ENCODE results near the gene NOS1AP.

Gene NOS1AP

DNA sequence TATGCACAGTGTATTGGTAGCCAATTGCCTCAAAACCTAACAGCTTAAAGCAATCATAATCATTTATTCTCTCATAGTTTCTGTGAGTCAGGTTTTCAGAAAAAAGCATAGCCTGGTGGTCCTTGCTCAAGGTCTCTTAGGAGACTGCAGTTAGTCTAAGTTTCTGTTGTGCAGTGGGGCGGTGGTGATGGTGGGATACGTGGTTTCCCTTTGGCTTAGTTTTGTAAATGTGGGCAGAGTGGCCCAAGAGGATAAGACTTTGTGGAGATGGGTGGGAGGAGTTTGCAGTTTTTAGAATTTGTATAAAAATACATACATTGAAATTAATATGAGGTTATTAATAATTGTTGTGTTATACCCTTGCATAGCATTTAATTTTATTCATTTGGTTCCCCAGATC is 68.6 kb downstream of the NOS1AP start:
- DNase-seq (ENCODE audit: low read depth in 2 of 2), result no peak

DNA sequence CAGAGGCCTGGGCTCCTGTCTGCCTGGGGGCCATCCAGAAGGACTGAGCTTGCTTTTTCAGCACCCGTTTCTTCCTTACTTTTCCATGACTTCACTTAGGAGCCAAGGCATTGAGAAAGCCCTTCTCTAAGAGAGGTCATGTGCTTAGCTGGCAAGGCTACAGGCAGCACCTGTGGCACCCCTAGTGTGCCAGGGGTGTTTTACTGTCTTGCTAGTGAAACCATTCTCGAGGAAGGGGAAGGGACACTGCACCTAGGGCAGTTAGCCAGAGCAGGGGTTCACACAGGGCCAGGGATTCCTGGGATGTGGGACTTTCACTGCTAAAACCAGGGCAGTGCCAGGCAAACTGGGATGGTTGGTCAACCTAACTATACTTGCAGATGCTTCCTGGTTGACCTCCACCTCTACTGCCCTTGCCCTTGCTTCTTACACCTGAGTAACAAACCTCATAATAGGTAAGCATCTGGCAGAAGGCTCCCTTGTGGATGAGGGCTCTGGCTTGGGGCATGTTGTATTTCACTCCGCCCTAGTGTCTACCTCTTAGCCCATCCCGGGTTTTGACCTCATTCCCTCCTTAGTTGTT is 69.2 kb downstream of the NOS1AP start:
- no peak for DNase-seq (ENCODE audit: low read depth in 2 of 2)

- no peak for DNase-seq (ENCODE audit: low read depth in 2 of 2)
Measured at GRCh38 chr1:162139211-162139610, 69.7 kb downstream of the NOS1AP start.

GRCh38 chr1:162141281-162142054 is 72.0 kb downstream of the NOS1AP start:
- DNase-seq (ENCODE audit: low read depth in 2 of 2), result no peak

GRCh38 chr1:162142968-162143367 is 73.5 kb downstream of the NOS1AP start:
- no peak for DNase-seq (ENCODE audit: low read depth in 2 of 2)

GRCh38 chr1:162144268-162144667 is 74.8 kb downstream of the NOS1AP start:
- no peak for DNase-seq (ENCODE audit: low read depth in 2 of 2)

- DNase-seq (ENCODE audit: low read depth in 2 of 2), result no peak
Measured at GRCh38 chr1:162144853-162145252, 75.4 kb downstream of the NOS1AP start.

- no peak for DNase-seq (ENCODE audit: low read depth in 2 of 2)
Measured at GRCh38 chr1:162145280-162145965, 75.9 kb downstream of the NOS1AP start.

DNA sequence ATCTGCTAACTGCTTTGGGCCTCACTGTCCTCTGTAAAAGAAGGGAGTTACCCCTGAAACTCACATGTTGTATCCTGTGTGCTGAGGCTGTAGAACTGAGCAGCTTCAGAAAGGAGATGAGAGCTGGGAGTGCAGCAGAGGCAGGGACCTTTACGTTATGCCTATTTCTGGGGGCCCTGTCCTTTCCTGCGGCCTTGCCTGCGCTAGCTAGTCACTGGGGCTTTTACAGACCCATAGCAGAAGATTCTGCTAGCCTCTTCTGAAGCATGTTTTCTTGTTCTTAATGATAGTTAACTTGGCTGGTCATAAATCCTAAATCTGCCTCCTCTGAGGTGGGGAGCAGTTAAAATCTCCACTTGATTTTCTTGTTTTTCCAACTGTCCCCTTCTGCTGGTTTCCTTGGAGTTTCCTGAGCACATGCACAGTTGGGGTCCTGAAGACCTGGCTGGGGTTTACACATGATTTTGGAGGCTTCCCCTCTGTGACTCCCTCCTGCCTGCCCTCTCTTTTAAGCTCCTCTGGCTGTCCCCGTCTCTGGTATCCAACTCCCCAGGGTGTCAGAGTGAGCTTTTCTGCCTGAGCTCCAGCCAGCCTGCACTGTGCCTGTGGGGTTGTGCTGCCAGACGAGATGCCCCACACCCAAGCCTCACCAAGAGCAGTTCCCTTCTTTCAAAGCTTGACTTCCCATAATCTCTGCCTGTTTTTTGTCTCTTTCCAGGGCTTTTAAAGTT is 76.6 kb downstream of the NOS1AP start:
- no peak for DNase-seq (ENCODE audit: low read depth in 2 of 2)

- no peak for DNase-seq (ENCODE audit: low read depth in 2 of 2)
Measured at GRCh38 chr1:162147760-162148159, 78.3 kb downstream of the NOS1AP start.

GRCh38 chr1:162150112-162150511 is 80.6 kb downstream of the NOS1AP start:
- no peak for DNase-seq (ENCODE audit: low read depth in 2 of 2)

- no peak for DNase-seq (ENCODE audit: low read depth in 2 of 2)
Measured at GRCh38 chr1:162151900-162152829, 82.7 kb downstream of the NOS1AP start.

DNA sequence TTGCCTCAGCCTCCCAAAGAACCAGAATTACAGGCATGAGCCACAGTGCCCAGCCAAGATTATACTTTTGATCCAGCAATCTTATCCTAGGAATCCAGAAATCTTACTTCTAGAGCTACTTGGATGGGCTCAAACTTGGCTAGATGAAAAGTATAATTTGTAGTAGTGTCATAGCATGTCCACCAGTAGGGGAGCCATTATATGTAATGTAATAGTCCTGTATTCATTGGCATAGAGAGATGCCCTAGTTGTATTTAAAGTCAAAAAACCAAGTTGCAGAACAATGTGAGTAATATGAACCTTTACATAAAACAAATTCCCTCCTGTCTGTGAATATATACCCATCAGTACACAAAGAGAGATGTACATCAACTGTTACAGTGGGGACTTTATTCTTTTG is 83.9 kb downstream of the NOS1AP start:
- DNase-seq (ENCODE audit: low read depth in 2 of 2), result no peak

DNA sequence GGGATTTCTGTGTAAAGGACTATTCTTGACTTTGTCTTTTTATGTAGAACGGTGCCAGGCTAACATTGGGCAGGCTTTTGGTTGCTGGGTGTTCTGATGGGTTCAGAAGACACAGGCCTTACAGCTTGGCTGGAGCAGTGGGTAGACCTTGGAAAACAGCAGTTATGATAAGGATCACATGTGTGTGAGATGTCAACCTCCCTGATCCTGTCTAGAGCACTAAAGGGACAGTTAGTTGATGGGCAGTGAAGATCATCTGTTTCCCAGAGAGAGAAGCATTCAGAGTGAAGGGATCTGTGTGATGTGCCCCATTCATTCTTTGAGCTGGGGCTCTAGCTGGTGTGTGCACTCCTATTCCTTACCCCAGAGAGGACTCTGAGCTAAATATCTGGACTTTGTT is 88.0 kb downstream of the NOS1AP start:
- no peak for DNase-seq (ENCODE audit: low read depth in 2 of 2)

- DNase-seq (ENCODE audit: low read depth in 2 of 2), result no peak
Measured at GRCh38 chr1:162158624-162159271, 89.3 kb downstream of the NOS1AP start.

GRCh38 chr1:162159515-162159914 is 90.0 kb downstream of the NOS1AP start:
- DNase-seq (ENCODE audit: low read depth in 2 of 2), result no peak

DNA sequence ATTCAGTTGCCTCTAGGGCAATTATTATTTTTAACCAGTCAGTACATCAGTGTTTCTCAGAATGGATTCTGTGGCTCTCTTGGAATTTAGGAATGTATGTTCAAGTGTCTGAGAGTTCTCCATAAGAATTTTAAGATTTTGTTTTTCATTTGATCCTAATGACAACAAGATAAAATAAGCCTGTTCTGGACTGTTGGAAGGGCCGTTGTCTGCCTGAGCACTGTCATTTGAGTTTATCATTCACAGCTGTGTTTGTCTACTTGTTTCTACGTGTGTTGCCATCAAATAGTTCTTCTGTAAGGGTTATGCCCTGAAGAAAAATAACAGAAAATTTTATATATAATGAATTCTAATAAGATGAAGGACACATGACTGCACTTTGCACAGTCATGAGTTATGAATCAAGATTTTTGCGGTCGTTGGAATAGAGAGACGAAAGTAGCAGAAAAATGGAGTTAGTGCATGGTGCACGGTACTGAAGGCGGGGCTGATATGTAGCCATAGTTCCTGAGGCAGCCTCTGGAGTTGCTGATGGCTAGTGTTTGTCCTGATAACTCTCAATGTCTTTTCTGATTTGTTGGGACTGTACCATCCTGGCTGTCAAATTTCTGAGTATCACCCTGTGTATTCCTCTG is 92.5 kb downstream of the NOS1AP start:
- DNase-seq (ENCODE audit: low read depth in 2 of 2), result no peak

DNA sequence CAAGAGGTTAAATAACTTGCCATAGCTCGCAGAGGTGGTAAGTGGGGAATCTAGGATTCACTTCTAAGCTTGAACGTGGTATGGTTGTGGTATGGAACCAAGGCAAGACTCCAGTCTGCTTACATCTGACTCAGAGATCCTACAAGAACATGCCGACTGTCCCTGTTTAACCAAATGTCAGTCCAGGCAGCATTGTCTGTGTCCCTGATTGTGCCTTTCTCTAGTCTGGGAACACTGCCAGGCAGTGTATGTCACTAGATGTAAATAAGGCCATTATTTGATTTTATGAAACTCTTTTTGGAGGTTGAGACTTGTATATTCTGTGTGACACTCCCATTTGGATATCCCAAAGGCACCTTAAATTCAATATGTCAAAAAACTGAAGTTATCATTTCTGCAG is 96.0 kb downstream of the NOS1AP start:
- no peak for DNase-seq (ENCODE audit: low read depth in 2 of 2)

DNA sequence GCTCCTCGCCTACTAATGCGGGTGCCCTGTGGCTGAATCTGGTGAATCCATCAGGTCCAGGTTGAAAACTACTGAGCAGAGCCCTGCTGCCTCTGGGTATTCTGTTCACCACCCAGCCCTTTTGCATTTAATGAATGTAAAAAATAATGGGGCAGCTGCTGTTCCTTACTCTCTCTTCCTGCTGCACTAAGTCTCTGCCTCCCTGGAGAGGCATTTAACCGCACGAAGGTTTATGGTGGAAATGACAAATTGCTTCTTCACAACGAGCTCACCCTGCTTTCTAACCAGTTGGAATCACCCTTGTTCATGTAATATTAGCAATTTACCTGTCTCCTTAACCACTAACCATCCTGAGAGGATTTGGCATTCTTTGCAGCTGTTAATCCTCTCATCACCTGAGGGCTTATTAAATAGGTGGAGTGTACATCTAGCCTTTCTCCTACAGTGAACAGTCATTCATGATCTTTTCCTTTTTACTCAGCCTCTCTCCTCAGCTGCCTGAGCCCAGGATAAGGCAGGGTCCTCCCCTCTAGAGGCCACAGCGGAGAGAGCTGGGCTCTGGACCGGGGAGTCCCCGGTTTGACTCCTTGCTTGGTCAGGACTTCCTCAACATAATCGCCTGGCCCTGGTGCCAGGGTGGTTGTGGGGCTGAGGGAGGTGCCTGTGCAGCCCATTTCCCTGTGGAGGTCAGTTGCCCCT is 97.6 kb downstream of the NOS1AP start:
- DNase-seq (ENCODE audit: low read depth in 2 of 2), result no peak

DNA sequence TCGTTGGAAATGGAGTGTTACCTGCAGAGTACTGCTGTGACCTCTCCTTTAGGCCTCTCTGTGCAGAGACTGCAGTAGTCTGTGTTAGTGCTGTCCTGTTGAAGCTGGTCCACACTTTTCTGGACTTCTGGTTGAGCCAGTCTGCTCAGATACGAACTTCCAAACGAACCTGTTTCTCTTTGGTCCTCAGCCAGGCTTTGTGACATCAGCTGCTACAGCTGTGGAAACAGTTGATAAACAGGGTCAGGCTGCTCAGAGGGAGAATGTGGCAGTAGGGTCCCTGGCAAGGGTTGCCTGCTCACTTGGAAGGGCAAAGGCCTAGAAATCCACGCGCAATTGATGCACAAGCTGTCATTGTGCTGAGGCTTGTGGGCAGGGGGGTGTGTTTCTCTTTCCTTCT is 98.8 kb downstream of the NOS1AP start:
- DNase-seq (ENCODE audit: low read depth in 2 of 2), result no peak
